HG03039 (cell line): ENCODE measurements around the gene SORT1.
"Not testable (repeated sequence)": the region's sequence is repeated elsewhere in the genome, so short reads cannot be mapped to it uniquely, and the experiment has no call there.

ENCODE experiments used
- ATAC-seq: cut with Tn5 transposase; IDR thresholded peaks from one replicate; pipeline ENCODE4 v1.9.1; 2021; ENCODE audit warnings: mild to moderate bottlenecking, moderate library complexity; ENCODE audit not compliant: unreplicated experiment

The SORT1 gene

GRCh38 chr1:109398343-109399225 is 866 bp upstream of the SORT1 start:
- ATAC-seq, result no peak

DNA sequence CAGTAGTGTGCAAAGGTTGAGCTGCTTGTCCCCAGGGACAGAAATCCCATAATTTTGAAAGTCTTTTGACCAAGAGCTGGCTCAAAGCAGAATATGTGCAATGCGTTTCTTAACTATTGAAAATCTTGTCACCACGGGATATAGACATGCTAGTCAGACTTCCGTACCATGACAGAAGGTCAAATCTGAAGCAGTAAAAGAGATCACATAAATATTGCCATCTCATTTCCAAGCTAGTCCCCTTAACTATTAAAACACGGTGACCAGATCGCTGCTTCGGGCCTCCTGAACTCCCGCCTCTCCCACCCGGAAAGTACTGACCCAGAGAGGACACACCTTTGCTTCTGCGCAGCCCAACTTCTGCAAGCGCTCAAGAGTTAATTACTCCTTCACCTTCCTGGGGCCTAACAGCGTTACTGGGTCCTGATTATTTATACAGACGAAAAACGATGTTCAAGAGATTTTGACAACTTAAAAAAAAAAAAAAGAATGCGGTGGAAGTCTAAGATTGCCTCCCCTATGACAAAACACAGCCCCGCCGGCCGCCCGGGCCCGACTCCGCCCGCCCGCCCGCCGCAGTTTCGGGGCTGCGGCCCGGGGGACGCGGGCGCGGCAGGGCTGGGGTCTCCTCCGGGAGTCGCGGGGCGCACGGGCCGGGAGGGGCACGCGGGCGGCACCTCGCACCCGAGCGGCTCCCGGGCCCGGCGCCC is 692 bp downstream of the SORT1 start:
- peak; percentile 19 for ATAC-seq

DNA sequence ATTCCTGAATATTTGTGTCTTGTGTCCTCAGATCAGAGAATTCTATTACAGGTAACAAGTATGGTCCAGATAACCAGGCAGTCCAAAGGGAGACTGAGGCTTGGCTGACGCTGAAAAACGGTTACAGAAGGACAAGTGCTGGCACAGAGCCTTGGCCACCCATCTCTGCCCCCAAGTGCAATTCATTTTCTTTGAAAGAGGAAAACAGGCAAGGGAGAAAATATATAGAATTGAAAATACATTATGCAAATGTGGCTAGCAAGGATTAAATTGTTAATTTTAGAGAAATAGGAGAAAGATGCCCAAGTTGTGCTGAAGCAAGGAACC is 1.2 kb downstream of the SORT1 start:
- no peak for ATAC-seq

GRCh38 chr1:109395602-109396512 is 1.9 kb downstream of the SORT1 start:
- ATAC-seq, result no peak

DNA sequence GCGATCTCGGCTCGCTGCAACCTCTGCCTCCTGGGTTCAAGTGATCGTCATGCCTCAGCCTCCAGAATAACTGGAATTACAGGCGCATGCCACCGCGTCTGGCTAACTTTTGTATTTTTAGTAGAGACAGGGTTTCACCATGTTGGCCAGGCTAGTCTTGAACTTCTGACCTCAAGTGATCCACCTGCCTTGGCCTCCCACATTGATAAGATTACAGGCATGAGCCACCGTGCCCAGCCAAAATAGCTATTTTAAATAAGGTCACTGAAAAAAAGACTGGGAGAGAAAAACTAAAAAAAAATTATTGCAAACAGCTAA is 2.5 kb downstream of the SORT1 start:
- not testable (repeated sequence) for ATAC-seq

DNA sequence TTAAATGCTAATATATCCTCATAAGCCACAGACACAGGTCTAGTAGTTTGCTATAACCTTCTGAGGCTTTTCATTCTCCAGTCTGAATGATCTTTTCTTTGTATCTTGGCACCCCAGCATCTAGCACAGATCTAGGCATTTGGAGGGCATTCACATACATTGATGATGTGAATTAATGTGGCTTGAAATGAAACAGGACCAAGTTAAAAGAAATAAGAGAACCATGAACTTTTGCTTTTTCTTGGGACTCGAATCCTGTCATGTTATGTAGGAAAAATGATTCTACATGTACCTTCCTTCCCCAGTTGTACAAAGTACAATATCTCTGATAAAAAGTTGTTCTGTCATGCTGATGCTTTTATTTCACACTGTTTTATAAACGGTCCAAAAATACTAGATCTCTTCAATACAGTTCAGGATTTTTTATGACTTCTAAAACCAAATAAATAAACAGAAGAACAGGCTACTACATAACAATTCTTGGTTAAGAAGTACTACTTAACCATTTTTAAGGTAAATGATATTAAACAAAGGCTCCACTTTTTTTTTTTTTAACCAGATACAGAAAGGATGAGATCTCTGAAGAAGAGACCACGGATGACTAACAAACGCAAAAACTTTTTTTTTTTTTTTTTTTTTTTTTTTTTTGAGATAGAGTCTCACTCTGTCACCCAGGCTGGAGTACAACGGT is 3.0 kb downstream of the SORT1 start:
- no peak for ATAC-seq

DNA sequence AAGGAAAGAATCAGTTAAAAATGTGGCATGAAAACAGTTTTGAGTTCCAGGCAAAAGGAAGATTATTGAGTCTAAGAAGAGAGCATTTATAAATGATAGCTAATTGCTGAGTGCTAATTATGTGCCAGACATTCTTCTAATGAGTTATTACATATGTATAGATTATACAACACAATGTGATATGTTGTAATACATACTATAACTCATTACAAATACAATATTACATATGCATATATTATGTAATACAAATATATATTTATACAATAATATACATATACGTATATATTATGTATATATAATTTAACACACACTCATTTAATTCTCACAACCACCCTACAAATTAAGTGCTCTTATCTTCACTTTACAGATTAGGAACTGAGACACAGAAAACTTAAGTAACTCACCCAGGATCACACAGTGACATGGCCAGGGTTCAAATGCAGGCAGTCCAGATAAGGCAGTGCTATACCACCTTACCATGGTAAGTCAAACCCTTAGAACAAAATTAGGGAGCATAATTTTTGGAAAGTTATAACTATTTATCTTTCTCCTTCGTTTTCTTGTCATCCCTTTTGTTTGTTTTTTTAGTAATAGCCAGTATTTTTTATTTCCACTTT is 4.0 kb downstream of the SORT1 start:
- no peak for ATAC-seq

DNA sequence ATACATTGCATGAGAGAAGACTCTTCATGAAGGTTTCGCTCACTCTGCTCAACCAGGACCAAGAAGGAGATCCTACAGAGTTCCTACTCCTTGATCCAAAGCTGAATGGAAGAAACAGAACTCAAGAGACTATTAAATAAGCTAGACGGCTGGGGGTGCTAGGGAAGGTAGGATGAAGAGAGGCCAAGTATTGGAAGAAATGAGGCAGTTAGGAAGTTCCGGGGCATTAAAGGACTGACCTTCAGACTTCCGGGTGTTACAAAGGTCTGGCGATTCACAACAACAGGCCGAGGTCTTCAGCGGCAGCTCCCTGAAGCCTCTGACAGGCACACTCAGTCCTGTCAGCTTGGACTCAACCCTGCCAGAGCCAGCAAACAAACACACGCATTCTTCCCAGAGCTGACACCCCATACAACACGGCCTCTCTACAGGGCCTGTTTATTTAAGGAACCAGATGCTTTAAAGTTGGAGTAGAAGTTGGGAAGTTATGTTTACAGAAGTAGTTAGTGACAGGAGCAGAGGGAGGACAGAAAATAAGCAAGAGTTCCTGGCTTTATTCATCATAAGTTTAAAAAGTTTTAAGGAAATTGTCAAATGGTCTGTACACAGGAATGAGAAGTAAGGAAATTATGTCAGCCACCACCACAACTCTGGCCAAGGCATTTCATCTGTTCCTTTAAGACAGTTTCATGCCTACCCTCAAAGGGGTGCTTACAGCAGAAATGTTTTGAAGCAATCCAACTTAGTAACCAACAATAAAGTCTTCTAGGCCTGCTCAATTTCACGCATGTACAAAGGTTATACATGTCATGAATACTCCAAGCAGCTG is 4.7 kb downstream of the SORT1 start:
- no peak for ATAC-seq

- peak; percentile 14 for ATAC-seq
These were observed 5.5 kb downstream of the SORT1 start for GRCh38 chr1:109392037-109392787.

DNA sequence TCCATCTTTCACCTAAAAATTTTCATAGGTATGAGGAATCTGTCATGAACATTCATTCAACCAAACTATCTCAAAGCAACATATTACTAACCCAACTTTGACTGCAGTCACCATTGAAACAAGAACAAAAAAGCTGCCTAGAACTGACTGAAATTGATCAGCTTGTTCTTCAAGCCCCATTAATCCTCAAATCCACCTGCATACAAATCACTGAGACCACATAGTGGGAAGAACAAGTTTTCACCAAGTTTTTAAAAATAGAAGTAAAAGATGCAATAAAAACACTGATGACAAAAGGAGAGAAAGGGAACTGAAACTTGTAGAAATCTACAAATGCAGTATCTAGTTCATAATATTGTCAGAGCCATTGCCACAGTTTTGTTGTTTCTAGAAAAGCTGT is 6.1 kb downstream of the SORT1 start:
- ATAC-seq, result peak; percentile 73

GRCh38 chr1:109391157-109391556 is 6.6 kb downstream of the SORT1 start:
- ATAC-seq, result no peak

DNA sequence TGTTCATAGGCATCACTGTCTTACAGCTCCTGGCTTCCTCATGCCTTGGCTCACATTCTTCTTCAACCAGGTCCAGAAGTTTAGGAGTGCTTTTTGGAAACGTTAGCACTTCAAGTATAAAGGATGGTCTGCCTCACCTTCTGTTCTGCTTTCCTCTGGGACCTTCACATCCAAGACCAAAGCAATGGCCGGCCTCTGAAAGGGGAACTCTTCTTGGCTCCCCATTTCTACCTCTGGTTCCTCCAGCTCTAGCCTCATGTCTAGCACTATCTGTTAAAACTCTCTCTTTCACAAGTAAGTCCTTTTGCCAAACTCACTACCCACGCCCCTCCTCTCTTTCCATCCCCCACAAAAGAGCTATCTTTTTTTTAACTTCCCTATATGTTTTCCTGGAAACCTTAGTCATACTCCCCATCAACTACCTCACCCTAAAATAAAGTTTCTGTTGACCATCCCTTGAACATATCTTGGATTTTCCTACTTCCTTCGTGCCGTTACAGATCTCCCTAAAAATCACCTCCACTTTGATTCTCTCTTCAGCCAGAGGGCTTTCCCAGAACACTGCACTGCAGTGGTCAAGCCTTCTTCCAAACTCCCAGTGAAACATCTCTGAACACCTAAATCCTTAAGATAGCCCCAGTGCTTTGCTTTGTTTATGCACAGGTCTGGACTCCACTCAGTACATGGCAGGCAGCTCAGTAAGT is 7.9 kb downstream of the SORT1 start:
- ATAC-seq, result no peak

DNA sequence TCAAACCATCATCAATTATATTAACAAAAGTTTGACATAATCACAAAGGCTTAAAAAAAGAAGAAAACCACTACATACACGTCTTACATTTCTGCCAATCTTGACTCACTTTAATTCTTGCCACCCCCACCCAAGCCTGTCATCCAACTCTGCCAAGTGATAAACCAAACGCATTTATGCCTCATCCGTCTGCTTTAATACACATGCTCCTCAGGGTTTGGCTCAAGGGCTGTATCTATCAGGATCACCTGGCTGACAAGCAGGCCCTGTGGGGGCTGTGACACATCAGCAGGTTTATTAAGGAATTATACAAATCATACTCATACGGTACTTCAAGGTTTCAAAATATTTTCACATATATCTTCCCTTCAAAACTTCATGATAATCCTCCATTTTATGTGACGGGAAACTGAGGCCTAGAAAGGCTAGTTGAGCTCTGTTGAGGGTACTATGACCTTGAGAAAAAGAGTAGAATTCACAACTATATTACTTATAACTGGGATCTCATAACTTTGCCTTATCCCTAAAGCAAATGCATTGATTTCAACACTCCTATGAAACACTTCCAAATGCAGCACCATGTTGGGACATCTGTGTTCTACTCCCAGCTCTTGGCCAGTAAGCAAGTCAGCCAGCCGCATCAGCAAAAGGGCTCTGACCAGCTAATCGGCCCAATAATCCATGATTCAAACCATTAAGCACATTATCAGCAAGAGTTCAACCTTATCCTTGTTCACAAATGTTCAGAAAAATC is 8.7 kb downstream of the SORT1 start:
- no peak for ATAC-seq

- ATAC-seq, result no peak
These were observed 9.5 kb downstream of the SORT1 start for GRCh38 chr1:109388208-109388711.

DNA sequence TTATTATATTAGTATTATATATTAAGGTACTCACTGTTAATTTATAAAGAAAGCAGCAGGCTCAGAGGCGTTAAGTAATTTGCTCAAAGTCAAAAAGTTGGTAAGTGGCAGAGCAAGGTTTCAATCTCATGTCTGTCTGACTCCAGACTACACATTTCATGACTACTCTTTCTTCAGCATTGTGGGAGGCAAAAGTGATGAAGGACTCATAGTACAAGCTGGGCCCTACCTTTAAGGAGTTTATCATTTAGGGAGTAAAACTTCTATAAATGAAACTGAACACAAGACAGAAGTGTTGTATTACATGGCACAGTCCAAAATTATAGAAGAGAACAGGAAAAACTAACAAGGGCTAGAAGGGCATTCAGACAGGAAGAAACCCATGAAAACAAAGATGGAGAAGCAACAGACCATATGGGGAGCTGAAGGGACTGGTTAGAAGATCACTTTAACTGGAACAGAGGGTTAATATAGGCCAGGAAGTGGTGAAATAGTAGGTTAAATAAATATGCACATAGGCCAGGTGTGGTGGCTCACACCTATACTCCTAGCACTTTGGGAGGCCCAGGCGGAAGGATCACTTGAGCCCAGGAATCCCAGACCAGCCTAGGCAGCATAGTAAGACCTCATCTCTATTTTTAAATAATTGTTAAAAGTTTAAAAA is 11.5 kb downstream of the SORT1 start:
- ATAC-seq, result no peak

- no peak for ATAC-seq
These were observed 12.3 kb downstream of the SORT1 start for GRCh38 chr1:109385417-109385816.

- no peak for ATAC-seq
These were observed 13.9 kb downstream of the SORT1 start for GRCh38 chr1:109383854-109384253.
